Uterus (tissue), 4 donors: ENCODE data around the gene NUDT21. TPM values are rescaled to one million over a fixed set of nuclear protein-coding genes. Genes with fewer than 3 reads are reported as not detected.

Experiments used
- DNase-seq, 2 donors: peaks; one replicate each; pipeline ENCODE4 v3.0.0-alpha.2; 2019 to 2020
- H3K27ac ChIP-seq, 2 donors: fragments of 200-600 bp; sonication (generic); 1 replicate in 1 of 2; 2 replicates in 1 of 2; pipeline ENCODE4 v1.5.1; 2016 to 2018
- H3K27me3 ChIP-seq, 2 donors: fragments of 200-600 bp; sonication (generic); one replicate each; pipeline ENCODE4 v1.5.1; 2018 to 2019; ENCODE audit warnings: control low read depth in 1 of 2
- H3K36me3 ChIP-seq, 2 donors: fragments of 200-600 bp; sonication (generic); one replicate each; pipeline ENCODE4 v1.5.1; 2019; ENCODE audit warnings: control low read depth in 1 of 2
- H3K4me1 ChIP-seq, 2 donors: fragments of 200-600 bp; sonication (generic); one replicate each; pipeline ENCODE4 v1.5.1; 2018 to 2019; ENCODE audit warnings: control low read depth in 1 of 2
- H3K4me3 ChIP-seq, 2 donors: fragments of 200-600 bp; sonication (generic); 1 replicate in 1 of 2; 2 replicates in 1 of 2; pipeline ENCODE4 v1.5.1; 2018 to 2019; ENCODE audit warnings: mild to moderate bottlenecking in 1 of 2
- H3K9me3 ChIP-seq, 2 donors: fragments of 200-600 bp; sonication (generic); one replicate each; pipeline ENCODE4 v1.5.1; 2019; ENCODE audit warnings: control low read depth in 1 of 2
- POLR2A ChIP-seq, 2 donors: fragments of 450-650 bp; IDR thresholded peaks; one replicate each; pipeline ENCODE4 v1.6.1; 2016; ENCODE audit warnings: antibody characterized with exemption in 2 of 2, mild to moderate bottlenecking in 1 of 2, moderate library complexity in 1 of 2
- intact Hi-C: fragments of 100-400 bp; cut with DNase I; formaldehyde crosslinking; loops from one replicate; pipeline ENCODE4 v1.15.1; 2023; ENCODE audit warnings: low total_unique reads
- total RNA-seq, 4 donors: library from RNA; depleted of rRNA in 3 of 4; stranded (reverse); fragments of >200 nt in 3 of 4; gene quantifications; one replicate each; pipeline versions ENCODE4 v1.1.0 to v1.2.4, GENCODE V29; 2014 to 2023
- TF ChIP-seq, protein P1 (sequence below), 4 experiments: fragments of 200-600 bp in 2 of 4; fragments of 450-650 bp in 2 of 4; sonication (generic) in 2 of 4; IDR thresholded peaks; one replicate each; pipeline ENCODE4 v1.5.1; 2016 to 2019; ENCODE audit warnings: antibody characterized with exemption in 4 of 4, mild to moderate bottlenecking in 2 of 4, moderate library complexity in 1 of 4
- donor health status: DM: yes; HTN: yes; CAD: no.

The NUDT21 gene
- total RNA-seq, 4 donors from 2014 or later = 23.1 to 184 (median 89.2) TPM

DNA sequence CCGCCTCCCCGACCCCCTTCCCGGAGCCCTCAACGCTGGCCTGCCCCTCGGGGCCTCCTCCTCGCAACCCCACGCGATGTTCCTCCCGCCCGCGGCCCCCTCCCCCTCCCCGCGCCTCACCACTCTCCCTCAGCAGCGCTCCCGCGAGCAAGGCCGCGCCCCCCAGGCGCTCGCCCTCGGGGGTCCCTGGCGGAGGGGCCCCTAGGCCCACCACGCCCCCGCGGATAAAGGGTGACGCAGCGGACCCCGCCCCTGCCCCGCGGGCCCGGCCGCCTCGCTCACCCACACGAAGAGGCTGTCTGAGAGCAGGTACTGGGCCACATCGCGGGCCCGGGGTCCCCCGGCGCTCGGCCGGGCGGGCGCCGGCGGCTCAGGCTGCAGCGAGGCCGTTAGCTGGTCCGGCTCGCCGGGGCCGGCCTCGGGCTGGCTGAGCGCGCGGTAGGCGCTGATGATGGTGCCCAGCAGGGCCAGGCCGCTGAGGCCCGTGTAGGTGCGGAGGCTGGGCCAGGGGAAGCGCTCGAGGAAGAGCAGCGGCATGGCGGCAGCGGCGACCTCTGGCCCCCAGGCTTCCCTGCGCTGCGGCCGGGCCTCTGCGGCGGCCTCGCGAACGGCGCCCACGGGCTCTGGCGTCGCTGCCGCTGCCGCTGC, 26.2 kb downstream of the NUDT21 start:
- no peak for TF ChIP-seq POLR2A (IDR thresholded peaks at IDR 0.05)
- TF ChIP-seq, protein P1, sequence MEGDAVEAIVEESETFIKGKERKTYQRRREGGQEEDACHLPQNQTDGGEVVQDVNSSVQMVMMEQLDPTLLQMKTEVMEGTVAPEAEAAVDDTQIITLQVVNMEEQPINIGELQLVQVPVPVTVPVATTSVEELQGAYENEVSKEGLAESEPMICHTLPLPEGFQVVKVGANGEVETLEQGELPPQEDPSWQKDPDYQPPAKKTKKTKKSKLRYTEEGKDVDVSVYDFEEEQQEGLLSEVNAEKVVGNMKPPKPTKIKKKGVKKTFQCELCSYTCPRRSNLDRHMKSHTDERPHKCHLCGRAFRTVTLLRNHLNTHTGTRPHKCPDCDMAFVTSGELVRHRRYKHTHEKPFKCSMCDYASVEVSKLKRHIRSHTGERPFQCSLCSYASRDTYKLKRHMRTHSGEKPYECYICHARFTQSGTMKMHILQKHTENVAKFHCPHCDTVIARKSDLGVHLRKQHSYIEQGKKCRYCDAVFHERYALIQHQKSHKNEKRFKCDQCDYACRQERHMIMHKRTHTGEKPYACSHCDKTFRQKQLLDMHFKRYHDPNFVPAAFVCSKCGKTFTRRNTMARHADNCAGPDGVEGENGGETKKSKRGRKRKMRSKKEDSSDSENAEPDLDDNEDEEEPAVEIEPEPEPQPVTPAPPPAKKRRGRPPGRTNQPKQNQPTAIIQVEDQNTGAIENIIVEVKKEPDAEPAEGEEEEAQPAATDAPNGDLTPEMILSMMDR (IDR thresholded peaks at IDR 0.05) = no peak
- H3K27ac ChIP-seq = peak overlapping the region; percentile 90 to 92
- no peaks in the 10 kb centered on the region for H3K27me3 ChIP-seq
- DNase-seq = peak; percentile 36 to 46
- intact Hi-C loops = no loop called here
- peak overlapping the region; percentile 56 to 96 for H3K4me3 ChIP-seq
- no peaks in the 10 kb centered on the region for H3K9me3 ChIP-seq
- peaks cover 0 to 4% of the 10 kb centered on the region in 2 donors for H3K4me1 ChIP-seq
- no peaks in the 10 kb centered on the region for H3K36me3 ChIP-seq

DNA sequence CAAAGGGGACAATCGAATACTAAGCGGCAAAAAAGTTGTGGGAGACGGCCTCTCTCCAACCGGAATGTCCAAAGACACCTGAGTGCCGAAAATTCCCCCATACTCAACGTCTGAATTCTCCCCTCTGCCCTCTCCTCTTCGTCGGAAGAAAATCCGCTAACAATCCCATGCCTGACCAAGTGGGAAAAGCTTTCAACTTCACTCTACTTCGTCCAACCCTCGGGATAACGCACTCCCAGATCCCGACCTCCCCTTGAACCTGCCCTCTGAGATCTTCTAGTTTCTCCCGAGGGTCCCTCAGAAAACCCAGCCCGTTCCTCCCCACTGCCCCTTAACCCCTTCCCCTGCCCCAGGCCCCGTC, 26.7 kb downstream of the NUDT21 start:
- intact Hi-C loops = no loop called here
- TF ChIP-seq POLR2A (IDR thresholded peaks at IDR 0.05) = no peak
- TF ChIP-seq, protein P1 (IDR thresholded peaks at IDR 0.05) = no peak
- no peaks in the 10 kb centered on the region for H3K9me3 ChIP-seq
- H3K4me1 ChIP-seq = peaks cover 0 to 4% of the 10 kb centered on the region in 2 donors
- DNase-seq = no peak
- H3K27me3 ChIP-seq = no peaks in the 10 kb centered on the region
- peak overlapping the region; percentile 56 to 96 for H3K4me3 ChIP-seq
- H3K27ac ChIP-seq = peak overlapping the region; percentile 90 to 92
- no peaks in the 10 kb centered on the region for H3K36me3 ChIP-seq

DNA sequence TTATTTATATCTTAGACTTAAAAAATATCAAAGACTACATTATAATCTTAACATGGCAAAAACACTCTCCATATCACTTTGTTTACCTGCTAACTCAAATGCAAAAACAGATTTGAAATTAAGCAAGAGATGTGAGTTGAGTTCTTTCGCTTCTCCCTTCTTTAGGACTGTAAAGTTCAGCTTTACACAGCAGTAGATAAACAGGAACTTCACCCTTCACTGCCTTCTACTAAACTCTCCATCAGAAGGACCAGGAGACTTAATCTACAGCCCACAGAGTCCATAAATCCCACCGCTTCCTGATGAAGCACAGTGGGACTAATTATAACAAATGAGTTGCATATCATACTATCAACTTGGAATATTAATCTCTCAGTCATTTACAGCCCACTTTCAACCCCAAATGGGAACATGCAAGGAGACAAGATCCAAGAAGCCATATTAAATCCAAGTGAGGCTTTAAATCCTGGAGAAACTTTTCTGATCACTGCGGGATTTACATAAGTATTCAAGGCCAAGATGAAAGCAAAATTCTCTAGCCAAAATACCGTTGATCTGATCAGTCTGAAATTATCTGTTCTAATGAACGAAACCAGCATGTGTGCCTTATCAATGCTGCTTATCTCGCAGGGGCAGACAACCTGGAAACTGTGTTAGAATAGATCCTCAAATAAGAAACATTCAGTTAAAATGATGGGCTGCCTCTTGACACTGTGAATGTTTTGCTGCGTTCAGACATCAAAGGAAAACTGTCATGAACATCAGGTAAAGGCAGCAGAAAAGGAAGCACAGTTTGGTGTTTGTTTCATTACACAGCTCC, 27.3 kb downstream of the NUDT21 start:
- H3K36me3 ChIP-seq = no peaks in the 10 kb centered on the region
- H3K27me3 ChIP-seq = no peaks in the 10 kb centered on the region
- intact Hi-C loops = no loop called here
- peak overlapping the region; percentile 90 to 92 for H3K27ac ChIP-seq
- peaks cover 0 to 4% of the 10 kb centered on the region in 2 donors for H3K4me1 ChIP-seq
- H3K4me3 ChIP-seq = peak overlapping the region; percentile 56 to 96
- H3K9me3 ChIP-seq = no peaks in the 10 kb centered on the region
- DNase-seq = no peak
- TF ChIP-seq, protein P1 (IDR thresholded peaks at IDR 0.05) = no peak
- no peak for TF ChIP-seq POLR2A (IDR thresholded peaks at IDR 0.05)

DNA sequence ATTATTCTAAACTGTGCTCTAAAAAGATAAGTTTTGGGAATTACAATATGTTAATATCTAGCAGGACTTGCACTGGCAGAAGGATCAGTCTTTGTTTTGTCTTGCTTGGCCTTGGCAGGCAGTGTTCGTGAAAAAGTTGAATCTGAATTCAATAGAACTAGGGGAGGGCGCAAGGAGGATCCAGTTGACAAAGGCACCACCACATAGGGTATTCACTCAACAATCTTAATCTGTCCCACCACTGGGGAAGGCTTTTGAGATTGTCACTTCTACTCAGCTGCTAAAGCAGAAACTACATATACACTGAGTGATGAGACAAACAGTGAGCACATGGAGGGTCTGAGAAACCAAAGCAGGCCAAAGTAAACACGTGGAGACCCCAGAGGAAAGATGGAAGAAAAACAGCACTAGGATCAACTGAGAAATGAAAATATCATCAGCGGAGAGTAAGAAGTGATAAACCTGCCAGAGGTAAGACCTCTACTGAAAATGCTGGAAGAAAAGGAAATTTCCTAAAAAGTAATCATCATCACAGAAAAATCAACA, 28.2 kb downstream of the NUDT21 start:
- H3K27ac ChIP-seq = no peak overlapping the region
- no peaks in the 10 kb centered on the region for H3K36me3 ChIP-seq
- H3K4me1 ChIP-seq = peaks cover 0 to 4% of the 10 kb centered on the region in 2 donors
- DNase-seq = no peak
- TF ChIP-seq, protein P1 (IDR thresholded peaks at IDR 0.05) = no peak
- no peak for TF ChIP-seq POLR2A (IDR thresholded peaks at IDR 0.05)
- intact Hi-C loops = no loop called here
- H3K4me3 ChIP-seq = no peak overlapping the region
- H3K9me3 ChIP-seq = no peaks in the 10 kb centered on the region
- no peaks in the 10 kb centered on the region for H3K27me3 ChIP-seq
